Smooth muscle cell (in vitro differentiated cells): ENCODE results near the gene DGLUCY. TPM values are rescaled to one million over a fixed set of nuclear protein-coding genes. Genes with fewer than 3 reads are reported as not detected.
"Not testable (repeated sequence)": the region's sequence is repeated elsewhere in the genome, so short reads cannot be mapped to it uniquely, and the experiment has no call there.

Source experiments
- DNase-seq: peaks from one replicate; lab custom pipeline; 2025; ENCODE audit not compliant: unreplicated experiment; lab: John Stamatoyannopoulos, UW
- H2AFZ ChIP-seq: fragments of 200-600 bp; sonication (generic); 2 replicates; pipeline ENCODE4 v1.6.0; 2016; ENCODE audit warnings: antibody characterized with exemption, low read depth, mild to moderate bottlenecking
- H3F3A ChIP-seq: fragments of 200-600 bp; sonication (generic); 2 replicates; pipeline ENCODE4 v1.6.0; 2017; ENCODE audit warnings: antibody characterized with exemption, low read depth
- H3K27ac ChIP-seq: fragments of 200-600 bp; sonication (generic); 2 replicates; pipeline ENCODE4 v1.5.1; 2016; ENCODE audit warnings: low read depth, mild to moderate bottlenecking
- H3K27me3 ChIP-seq: fragments of 200-600 bp; sonication (generic); 2 replicates; pipeline ENCODE4 v1.6.1; 2016; ENCODE audit warnings: low read depth, mild to moderate bottlenecking
- H3K36me3 ChIP-seq: fragments of 200-600 bp; sonication (generic); 2 replicates; pipeline ENCODE4 v1.5.1; 2016; ENCODE audit warnings: low read depth
- H3K4me1 ChIP-seq: fragments of 200-600 bp; sonication (generic); 2 replicates; pipeline ENCODE4 v1.5.1; 2016; ENCODE audit warnings: low read depth
- H3K4me2 ChIP-seq: fragments of 200-600 bp; sonication (generic); 2 replicates; pipeline ENCODE4 v1.6.0; 2016; ENCODE audit warnings: mild to moderate bottlenecking
- H3K4me3 ChIP-seq: fragments of 200-600 bp; sonication (generic); 2 replicates; pipeline ENCODE4 v1.5.1; 2016; ENCODE audit warnings: mild to moderate bottlenecking
- H3K79me2 ChIP-seq: fragments of 200-600 bp; sonication (generic); 2 replicates; pipeline ENCODE4 v1.6.0; 2016; ENCODE audit warnings: low read depth, mild to moderate bottlenecking
- H3K9ac ChIP-seq: fragments of 200-600 bp; sonication (generic); 2 replicates; pipeline ENCODE4 v1.6.0; 2016; ENCODE audit warnings: low read depth
- H3K9me3 ChIP-seq: fragments of 200-600 bp; sonication (generic); replicated peaks from 2 replicates; pipeline ENCODE4 v1.5.1; 2016; ENCODE audit warnings: low read depth
- H4K20me1 ChIP-seq: fragments of 200-600 bp; sonication (generic); 2 replicates; pipeline ENCODE4 v1.6.0; 2016; ENCODE audit warnings: low read depth
- WGBS: methylation state at CpG from one replicate; pipeline ENCODE4 v1.1.7; 2016; ENCODE audit warnings: low lambda C conversion rate; 5-methylcytosine and 5-hydroxymethylcytosine counted together
- polyA plus RNA-seq: library from polyadenylated mRNA; unstranded; fragments of >200 nt; fragmentation: Nextera tagmentation; extraction: Ambion mirVana; gene quantifications from 2 replicates; pipeline ENCODE4 v1.2.1, GENCODE V29; 2016
- total RNA-seq: library from RNA; depleted of rRNA; stranded (reverse); fragments of >200 nt; gene quantifications from 2 replicates; pipeline ENCODE4 v1.2.3, GENCODE V29; 2014
- TF ChIP-seq, protein P1 (sequence below): fragments of 200-600 bp; sonication (generic); IDR thresholded peaks from 2 replicates; pipeline ENCODE4 v1.5.1; 2017; ENCODE audit warnings: borderline replicate concordance, mild to moderate bottlenecking, antibody characterized with exemption; ENCODE audit not compliant: insufficient read depth, poor library complexity, severe bottlenecking

Gene DGLUCY
- total and polyA plus RNA-seq, 2 experiments from 2014 or later = 9.7 to 11.3 TPM

GRCh38 chr14:91118511-91119068 is 4.7 kb downstream of the DGLUCY start:
- H4K20me1 ChIP-seq = no peaks in the 10 kb centered on the region
- no peak overlapping the region for H3K27ac ChIP-seq
- no peaks in the 10 kb centered on the region for H3F3A ChIP-seq
- no peak overlapping the region for H3K4me2 ChIP-seq
- no peaks in the 10 kb centered on the region for H3K9me3 ChIP-seq
- H3K27me3 ChIP-seq = no peaks in the 10 kb centered on the region
- H3K4me3 ChIP-seq = no peak overlapping the region
- peaks cover 10% of the 10 kb centered on the region for H3K4me1 ChIP-seq
- WGBS = 89% methylated on average over 2 of the region's 2 CpGs
- no peak overlapping the region for H2AFZ ChIP-seq
- no peak overlapping the region for H3K9ac ChIP-seq
- no peaks in the 10 kb centered on the region for H3K36me3 ChIP-seq
- DNase-seq = no peak
- TF ChIP-seq, protein P1, sequence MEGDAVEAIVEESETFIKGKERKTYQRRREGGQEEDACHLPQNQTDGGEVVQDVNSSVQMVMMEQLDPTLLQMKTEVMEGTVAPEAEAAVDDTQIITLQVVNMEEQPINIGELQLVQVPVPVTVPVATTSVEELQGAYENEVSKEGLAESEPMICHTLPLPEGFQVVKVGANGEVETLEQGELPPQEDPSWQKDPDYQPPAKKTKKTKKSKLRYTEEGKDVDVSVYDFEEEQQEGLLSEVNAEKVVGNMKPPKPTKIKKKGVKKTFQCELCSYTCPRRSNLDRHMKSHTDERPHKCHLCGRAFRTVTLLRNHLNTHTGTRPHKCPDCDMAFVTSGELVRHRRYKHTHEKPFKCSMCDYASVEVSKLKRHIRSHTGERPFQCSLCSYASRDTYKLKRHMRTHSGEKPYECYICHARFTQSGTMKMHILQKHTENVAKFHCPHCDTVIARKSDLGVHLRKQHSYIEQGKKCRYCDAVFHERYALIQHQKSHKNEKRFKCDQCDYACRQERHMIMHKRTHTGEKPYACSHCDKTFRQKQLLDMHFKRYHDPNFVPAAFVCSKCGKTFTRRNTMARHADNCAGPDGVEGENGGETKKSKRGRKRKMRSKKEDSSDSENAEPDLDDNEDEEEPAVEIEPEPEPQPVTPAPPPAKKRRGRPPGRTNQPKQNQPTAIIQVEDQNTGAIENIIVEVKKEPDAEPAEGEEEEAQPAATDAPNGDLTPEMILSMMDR = no peak
- no peaks in the 10 kb centered on the region for H3K79me2 ChIP-seq

DNA sequence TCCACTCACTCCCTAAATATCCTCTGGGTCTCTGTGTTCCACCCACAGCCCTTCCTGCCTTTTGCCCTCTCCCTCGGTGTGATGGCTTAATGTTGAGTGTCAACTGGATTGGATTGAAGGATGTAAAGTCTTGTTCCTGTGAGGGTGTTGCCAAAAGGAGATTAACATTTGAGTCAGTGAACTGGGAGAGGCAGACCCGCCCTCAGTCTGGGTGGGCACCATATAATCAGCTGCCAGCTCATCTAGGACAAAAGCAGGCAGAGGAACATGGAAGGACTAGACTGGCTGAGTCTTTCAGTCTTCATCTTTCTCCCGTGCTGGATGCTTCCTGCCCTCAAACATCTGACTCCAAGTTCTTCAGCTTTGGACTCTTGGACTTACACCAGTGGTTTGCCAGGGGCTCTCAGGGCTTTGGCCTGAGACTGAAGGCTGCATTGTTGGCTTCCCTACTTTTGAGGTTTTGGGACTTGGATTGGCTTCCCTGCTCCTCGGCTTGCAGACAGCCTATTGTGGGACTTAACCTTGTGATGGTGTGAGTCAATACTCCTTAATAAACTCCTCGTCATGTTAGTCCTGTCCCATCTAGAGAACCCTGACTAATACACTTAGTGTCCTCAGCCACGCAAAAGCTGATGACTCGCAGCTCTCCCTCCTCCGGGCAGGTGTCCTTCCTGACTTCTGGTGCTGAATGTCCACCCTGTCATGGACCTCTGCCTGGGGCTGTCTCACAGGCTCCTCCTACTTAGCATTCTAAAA is 5.9 kb downstream of the DGLUCY start:
- Histone ChIP-seq H3K27me3 (no peaks in the 10 kb centered on the region), H3K27ac (peak overlapping the region; percentile 59), H3F3A (no peaks in the 10 kb centered on the region), H3K4me3 (no peak overlapping the region), H3K79me2 (no peaks in the 10 kb centered on the region), H2AFZ (no peak overlapping the region), H3K4me2 (no peak overlapping the region), H3K9ac (no peak overlapping the region), H3K4me1 (peaks cover 3% of the 10 kb centered on the region), H3K9me3 (no peaks in the 10 kb centered on the region), H3K36me3 (no peaks in the 10 kb centered on the region), H4K20me1 (no peaks in the 10 kb centered on the region)
- DNase-seq = no peak
- TF ChIP-seq, protein P1 = no peak
- WGBS = 62% methylated on average over 8 of the region's 8 CpGs

DNA sequence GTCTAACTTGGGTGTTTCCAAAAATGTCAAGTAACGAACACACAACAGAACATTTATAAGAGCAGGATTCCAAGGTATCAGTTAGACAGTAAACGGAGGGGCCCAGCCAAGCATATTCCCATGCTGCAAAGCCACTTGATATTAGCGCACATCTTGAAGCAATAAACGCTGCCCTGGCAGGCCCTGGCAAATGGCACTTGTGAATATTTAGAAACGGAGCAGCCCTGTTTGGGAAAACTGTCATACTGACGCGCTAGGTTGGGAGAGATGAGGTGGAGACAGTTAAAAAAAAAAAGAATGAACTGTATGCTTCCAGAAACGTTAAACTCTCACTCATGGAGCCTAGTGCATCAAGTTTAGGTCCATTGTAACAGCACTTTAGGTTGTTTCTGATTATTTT is 9.3 kb downstream of the DGLUCY start:
- no peak for DNase-seq
- Histone ChIP-seq H3K27me3 (no peaks in the 10 kb centered on the region), H3K4me1 (no peaks in the 10 kb centered on the region), H3K4me3 (no peak overlapping the region), H3K79me2 (no peaks in the 10 kb centered on the region), H3K36me3 (no peaks in the 10 kb centered on the region), H3K9ac (no peak overlapping the region), H3K9me3 (no peaks in the 10 kb centered on the region), H3F3A (no peaks in the 10 kb centered on the region), H3K27ac (no peak overlapping the region), H3K4me2 (no peak overlapping the region), H2AFZ (no peak overlapping the region), H4K20me1 (no peaks in the 10 kb centered on the region)
- TF ChIP-seq, protein P1 = no peak
- WGBS = 84% methylated on average over 8 of the region's 8 CpGs

GRCh38 chr14:91124406-91125270 is 10.8 kb downstream of the DGLUCY start:
- not testable (repeated sequence) for H4K20me1 ChIP-seq, H3K27me3 ChIP-seq, H3K4me1 ChIP-seq, H3K4me3 ChIP-seq, DNase-seq, H3K4me2 ChIP-seq, H2AFZ ChIP-seq, H3K36me3 ChIP-seq, H3K79me2 ChIP-seq, H3K9me3 ChIP-seq, H3K9ac ChIP-seq, H3K27ac ChIP-seq, H3F3A ChIP-seq
- 91% methylated on average over 5 of the region's 5 CpGs for WGBS
